Neural crest cell (in vitro differentiated cells): ENCODE measurements around the gene SPATS2. TPM values are rescaled to one million over a fixed set of nuclear protein-coding genes. Genes with fewer than 3 reads are reported as not detected.

Source experiments
- DNase-seq: peaks from one replicate; pipeline ENCODE4 v3.0.0; 2021; ENCODE audit warnings: low read depth, mixed read lengths, low spot score
- H3K27ac Mint-ChIP-seq: one replicate; pipeline ENCODE4 v1.8.0; 2021; ENCODE audit warnings: mild to moderate bottlenecking, mixed read lengths; ENCODE audit not compliant: unreplicated experiment
- H3K27me3 Mint-ChIP-seq: 2 replicates; pipeline ENCODE4 v1.8.0; 2021; ENCODE audit warnings: low read depth, mild to moderate bottlenecking, mixed read lengths
- H3K36me3 Mint-ChIP-seq: 2 replicates; pipeline ENCODE4 v1.8.0; 2021; ENCODE audit warnings: low read depth, mild to moderate bottlenecking, mixed read lengths
- H3K4me1 Mint-ChIP-seq: 2 replicates; pipeline ENCODE4 v1.8.0; 2021; ENCODE audit warnings: mixed read lengths
- H3K4me3 Mint-ChIP-seq: one replicate; pipeline ENCODE4 v1.8.0; 2021; ENCODE audit warnings: mild to moderate bottlenecking, mixed read lengths
- H3K9me3 Mint-ChIP-seq: 2 replicates; pipeline ENCODE4 v1.8.0; 2021; ENCODE audit warnings: mixed read lengths
- total RNA-seq: library from RNA; stranded (reverse); gene quantifications from 2 replicates; pipeline ENCODE4 v1.2.1, GENCODE V29; 2021
- TF ChIP-seq, protein P1 (sequence below): fragments of 200-600 bp; sonication (generic); conservative IDR thresholded peaks from 2 replicates; pipeline ENCODE4 v1.5.0; 2021; ENCODE audit warnings: antibody characterized with exemption, mild to moderate bottlenecking

The SPATS2 gene
- total RNA-seq, 1 donor from 2014 or later, result 45.2 TPM

DNA sequence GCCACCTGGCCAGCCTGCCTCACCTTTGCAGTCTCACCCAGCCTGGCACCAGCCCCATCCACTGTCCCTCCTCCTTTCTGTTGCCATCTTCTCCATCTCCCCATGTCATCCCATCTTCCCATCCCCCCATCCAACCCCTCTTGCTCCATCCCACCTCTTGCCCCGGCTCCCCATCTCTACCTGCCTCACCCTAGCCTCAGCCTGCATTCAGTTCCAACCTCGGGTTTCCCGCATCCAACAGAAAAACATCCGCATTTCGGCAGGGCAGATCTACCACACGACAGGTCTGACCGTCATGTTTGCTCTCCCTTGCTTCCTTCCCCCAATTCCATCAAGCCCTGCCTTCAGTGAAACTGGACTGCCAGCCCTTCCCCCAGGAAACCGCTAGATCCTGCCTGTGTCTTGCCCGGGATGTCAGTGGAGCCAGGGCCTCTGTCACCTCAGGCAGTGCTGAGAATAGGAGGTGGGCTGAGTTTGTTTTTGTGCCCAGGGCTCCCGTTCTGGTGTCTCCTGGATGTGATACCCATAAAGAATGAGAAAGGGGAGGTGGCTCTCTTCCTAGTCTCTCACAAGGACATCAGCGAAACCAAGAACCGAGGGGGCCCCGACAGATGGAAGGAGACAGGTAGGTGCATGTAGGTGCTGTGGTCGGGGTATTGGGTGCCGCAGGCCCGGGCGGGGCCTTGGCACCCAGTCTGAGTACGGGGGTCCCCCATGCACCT, 174.0 kb downstream of the SPATS2 start:
- no peaks in the 10 kb centered on the region for H3K36me3 Mint-ChIP-seq
- no peak for DNase-seq
- peaks cover 87% of the 10 kb centered on the region for H3K27me3 Mint-ChIP-seq
- peaks cover 16% of the 10 kb centered on the region for H3K4me1 Mint-ChIP-seq
- H3K4me3 Mint-ChIP-seq, result peak overlapping the region; percentile 32
- no peaks in the 10 kb centered on the region for H3K9me3 Mint-ChIP-seq
- TF ChIP-seq, protein P1, sequence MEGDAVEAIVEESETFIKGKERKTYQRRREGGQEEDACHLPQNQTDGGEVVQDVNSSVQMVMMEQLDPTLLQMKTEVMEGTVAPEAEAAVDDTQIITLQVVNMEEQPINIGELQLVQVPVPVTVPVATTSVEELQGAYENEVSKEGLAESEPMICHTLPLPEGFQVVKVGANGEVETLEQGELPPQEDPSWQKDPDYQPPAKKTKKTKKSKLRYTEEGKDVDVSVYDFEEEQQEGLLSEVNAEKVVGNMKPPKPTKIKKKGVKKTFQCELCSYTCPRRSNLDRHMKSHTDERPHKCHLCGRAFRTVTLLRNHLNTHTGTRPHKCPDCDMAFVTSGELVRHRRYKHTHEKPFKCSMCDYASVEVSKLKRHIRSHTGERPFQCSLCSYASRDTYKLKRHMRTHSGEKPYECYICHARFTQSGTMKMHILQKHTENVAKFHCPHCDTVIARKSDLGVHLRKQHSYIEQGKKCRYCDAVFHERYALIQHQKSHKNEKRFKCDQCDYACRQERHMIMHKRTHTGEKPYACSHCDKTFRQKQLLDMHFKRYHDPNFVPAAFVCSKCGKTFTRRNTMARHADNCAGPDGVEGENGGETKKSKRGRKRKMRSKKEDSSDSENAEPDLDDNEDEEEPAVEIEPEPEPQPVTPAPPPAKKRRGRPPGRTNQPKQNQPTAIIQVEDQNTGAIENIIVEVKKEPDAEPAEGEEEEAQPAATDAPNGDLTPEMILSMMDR, result no peak
- no peak overlapping the region for H3K27ac Mint-ChIP-seq

DNA sequence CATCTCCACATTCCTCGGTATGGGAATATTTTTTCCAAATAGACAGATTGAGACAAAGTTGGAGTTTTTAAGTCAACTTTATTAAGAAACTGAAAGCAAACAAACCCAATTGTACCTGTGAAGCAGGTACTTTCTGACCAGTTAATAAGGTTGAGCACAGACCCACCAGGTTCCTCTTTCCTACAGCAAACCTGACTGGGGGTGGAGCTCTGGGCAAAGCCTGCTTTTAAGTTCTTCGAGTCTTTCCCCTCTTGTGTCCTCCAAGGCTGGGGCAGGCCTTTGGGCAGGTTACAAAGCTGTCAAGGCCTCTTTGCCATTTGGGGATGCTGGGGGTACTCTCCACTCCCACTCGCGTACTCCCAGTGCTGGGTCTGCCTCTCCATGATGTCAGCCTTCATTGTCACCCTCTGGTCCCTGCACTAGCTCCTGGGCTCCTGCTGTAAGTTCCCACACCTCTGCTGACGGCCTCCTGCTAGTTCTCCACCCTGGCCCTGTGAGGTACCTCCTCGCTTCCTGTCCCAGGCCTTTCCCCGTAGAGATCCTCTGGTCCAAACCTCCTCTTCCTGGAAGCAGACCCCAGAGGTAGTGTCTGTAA, 174.7 kb downstream of the SPATS2 start:
- DNase-seq, result no peak
- no peak overlapping the region for H3K4me3 Mint-ChIP-seq
- H3K4me1 Mint-ChIP-seq, result peaks cover 16% of the 10 kb centered on the region
- no peak overlapping the region for H3K27ac Mint-ChIP-seq
- no peaks in the 10 kb centered on the region for H3K36me3 Mint-ChIP-seq
- TF ChIP-seq, protein P1, result no peak
- peaks cover 85% of the 10 kb centered on the region for H3K27me3 Mint-ChIP-seq
- no peaks in the 10 kb centered on the region for H3K9me3 Mint-ChIP-seq

DNA sequence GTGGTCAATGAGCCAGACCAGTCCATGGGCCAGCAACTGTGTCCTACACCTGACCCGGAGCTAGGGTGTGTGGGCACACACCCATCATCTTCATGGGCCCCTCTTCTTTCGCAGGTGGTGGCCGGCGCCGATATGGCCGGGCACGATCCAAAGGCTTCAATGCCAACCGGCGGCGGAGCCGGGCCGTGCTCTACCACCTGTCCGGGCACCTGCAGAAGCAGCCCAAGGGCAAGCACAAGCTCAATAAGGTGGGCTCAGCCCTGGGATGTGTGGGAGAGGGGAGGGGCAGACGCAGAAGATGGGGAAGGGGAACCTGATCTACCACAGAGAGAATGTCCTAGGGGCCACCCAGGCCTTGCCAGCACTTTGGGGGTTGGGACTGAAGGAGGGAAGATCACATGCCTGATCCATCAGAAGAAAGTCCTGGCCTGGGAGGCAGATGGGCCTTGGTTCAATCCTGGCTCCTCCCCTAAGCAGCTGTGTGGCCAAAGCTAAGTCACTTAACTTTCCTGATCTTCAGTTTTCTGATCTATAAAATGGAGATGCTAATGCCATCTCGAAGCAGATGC, 175.4 kb downstream of the SPATS2 start:
- peaks cover 13% of the 10 kb centered on the region for H3K4me1 Mint-ChIP-seq
- no peak overlapping the region for H3K4me3 Mint-ChIP-seq
- no peak for DNase-seq
- no peak overlapping the region for H3K27ac Mint-ChIP-seq
- TF ChIP-seq, protein P1, result no peak
- H3K36me3 Mint-ChIP-seq, result no peaks in the 10 kb centered on the region
- H3K27me3 Mint-ChIP-seq, result peaks cover 83% of the 10 kb centered on the region
- no peaks in the 10 kb centered on the region for H3K9me3 Mint-ChIP-seq

DNA sequence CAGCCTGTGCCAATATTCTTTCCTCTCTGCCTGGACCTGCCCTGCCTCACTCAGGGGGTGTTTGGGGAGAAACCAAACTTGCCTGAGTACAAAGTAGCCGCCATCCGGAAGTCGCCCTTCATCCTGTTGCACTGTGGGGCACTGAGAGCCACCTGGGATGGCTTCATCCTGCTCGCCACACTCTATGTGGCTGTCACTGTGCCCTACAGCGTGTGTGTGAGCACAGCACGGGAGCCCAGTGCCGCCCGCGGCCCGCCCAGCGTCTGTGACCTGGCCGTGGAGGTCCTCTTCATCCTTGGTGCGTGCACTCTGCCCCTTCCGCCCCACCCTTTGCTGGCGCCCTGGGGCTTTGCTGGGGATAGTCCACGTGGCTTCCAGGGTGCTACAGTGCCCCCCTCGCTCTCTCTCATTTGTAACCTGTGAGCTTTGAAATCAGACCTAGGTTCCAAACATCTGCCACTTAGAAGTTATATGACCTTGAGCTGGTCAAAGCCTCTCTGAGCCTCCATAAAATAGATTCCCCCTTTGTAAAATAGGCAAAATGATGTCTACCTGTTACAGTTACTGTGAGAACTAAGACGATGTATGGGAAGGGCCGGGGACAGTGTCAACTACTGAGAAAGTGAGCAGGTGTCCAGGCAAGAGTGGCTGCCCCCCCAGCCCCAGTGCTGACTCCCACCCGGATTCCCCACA, 176.1 kb downstream of the SPATS2 start:
- Mint-ChIP-seq H3K36me3 (no peaks in the 10 kb centered on the region), H3K9me3 (no peaks in the 10 kb centered on the region), H3K27me3 (peaks cover 81% of the 10 kb centered on the region), H3K4me1 (peaks cover 12% of the 10 kb centered on the region), H3K27ac (no peak overlapping the region), H3K4me3 (no peak overlapping the region)
- TF ChIP-seq, protein P1, result no peak
- DNase-seq, result no peak

DNA sequence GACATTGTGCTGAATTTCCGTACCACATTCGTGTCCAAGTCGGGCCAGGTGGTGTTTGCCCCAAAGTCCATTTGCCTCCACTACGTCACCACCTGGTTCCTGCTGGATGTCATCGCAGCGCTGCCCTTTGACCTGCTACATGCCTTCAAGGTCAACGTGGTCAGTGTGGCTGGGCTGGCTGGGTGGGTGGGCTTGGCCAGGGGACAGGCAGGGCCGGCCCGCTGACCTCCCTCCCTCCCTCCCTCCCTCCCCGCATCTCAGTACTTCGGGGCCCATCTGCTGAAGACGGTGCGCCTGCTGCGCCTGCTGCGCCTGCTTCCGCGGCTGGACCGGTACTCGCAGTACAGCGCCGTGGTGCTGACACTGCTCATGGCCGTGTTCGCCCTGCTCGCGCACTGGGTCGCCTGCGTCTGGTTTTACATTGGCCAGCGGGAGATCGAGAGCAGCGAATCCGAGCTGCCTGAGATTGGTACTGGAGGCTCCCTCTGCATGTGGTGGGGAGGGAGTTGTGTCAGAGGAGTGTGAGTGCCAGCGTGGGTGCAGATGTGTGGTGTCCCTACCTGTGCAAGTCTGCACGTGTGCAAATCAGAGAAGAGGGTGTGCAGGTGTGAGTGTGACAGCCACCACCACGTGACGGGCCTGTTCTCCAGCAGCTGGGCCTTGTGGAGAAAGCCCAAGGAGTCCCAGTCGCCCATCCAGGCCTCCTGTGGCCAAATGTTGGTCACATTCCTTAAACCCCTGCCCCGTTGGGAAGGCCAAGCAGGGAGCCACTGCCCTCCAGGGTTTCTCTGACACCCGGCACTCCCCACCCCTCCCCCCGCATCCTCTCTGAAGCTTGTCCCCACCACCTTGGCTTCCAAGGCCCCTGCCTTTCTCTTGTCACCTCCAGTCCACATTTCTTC, 176.9 kb downstream of the SPATS2 start:
- Mint-ChIP-seq H3K4me3 (no peak overlapping the region), H3K27me3 (peaks cover 79% of the 10 kb centered on the region)
- DNase-seq, result no peak

More for the DNA sequence above, 176.9 kb downstream of the SPATS2 start:
- TF ChIP-seq, protein P1, result no peak
- Mint-ChIP-seq H3K36me3 (no peaks in the 10 kb centered on the region), H3K9me3 (no peaks in the 10 kb centered on the region), H3K4me1 (peaks cover 12% of the 10 kb centered on the region), H3K27ac (no peak overlapping the region)
